GM12892 (cell line): ENCODE measurements around the gene DOK6.

Source experiments
- POLR2A ChIP-seq: IDR thresholded peaks from 2 replicates; pipeline ENCODE4 v1.6.1; 2011; ENCODE audit warnings: low read depth, low read length, control low read depth
- POLR2AphosphoS5 ChIP-seq: IDR thresholded peaks from 2 replicates; pipeline ENCODE4 v1.6.1; 2011; ENCODE audit warnings: low read depth, low read length, control low read depth

- TF ChIP-seq POLR2AphosphoS5 (no peak), POLR2A (no peak)
Observed at GRCh38 chr18:69622961-69623360, 222.3 kb downstream of the DOK6 start.
